H1 (cell line): ENCODE measurements around the gene CDR2L. TPM values are rescaled to one million over a fixed set of nuclear protein-coding genes. Genes with fewer than 3 reads are reported as not detected.

Experiments used
- CTCF ChIA-PET: fragments of 300-600 bp; sonication (Branson Sonifier 250); formaldehyde crosslinking; loops from one replicate; lab custom pipeline; 2021; ENCODE audit not compliant: partially characterized antibody; lab: Charles Lee
- POLR2A ChIA-PET: fragments of 300-600 bp; sonication (Branson Sonifier 250); formaldehyde crosslinking; loops from one replicate; lab custom pipeline; 2021; ENCODE audit warnings: inconsistent platforms; ENCODE audit not compliant: partially characterized antibody; lab: Charles Lee
- DNase-seq, 2 experiments: peaks; one replicate each; pipeline versions ENCODE4 v3.0.0 to v3.0.0-alpha.2; 2010 to 2022; ENCODE audit warnings: low spot score in 2 of 2, low read depth in 1 of 2, mixed read lengths in 1 of 2
- FAIRE-seq: peaks from 2 replicates; lab custom pipeline; 2011; peaks lifted over from hg19 to GRCh38; lab: Jason Lieb, UNC
- H2AFZ ChIP-seq: 2 replicates; pipeline ENCODE4 v1.8.1; 2012; ENCODE audit warnings: low read length, inconsistent platforms
- H2AK5ac ChIP-seq: 2 replicates; pipeline ENCODE4 v1.6.1; 2013; ENCODE audit warnings: low read depth, low read length
- H2BK120ac ChIP-seq: replicated peaks from 2 replicates; pipeline ENCODE3; 2013; ENCODE audit warnings: low read depth, low read length, inconsistent platforms
- H2BK12ac ChIP-seq: 2 replicates; pipeline ENCODE4 v1.6.1; 2013; ENCODE audit warnings: low read depth, low read length
- H2BK15ac ChIP-seq: 2 replicates; pipeline ENCODE4 v1.6.1; 2013; ENCODE audit warnings: low read length
- H2BK20ac ChIP-seq: 2 replicates; pipeline ENCODE4 v1.6.1; 2013; ENCODE audit warnings: low read length
- H2BK5ac ChIP-seq: 2 replicates; pipeline ENCODE4 v1.6.1; 2013; ENCODE audit warnings: low read depth, low read length
- H3K14ac ChIP-seq: 2 replicates; pipeline ENCODE4 v1.6.1; 2013; ENCODE audit warnings: inconsistent platforms; ENCODE audit not compliant: insufficient read length
- H3K18ac ChIP-seq: 2 replicates; pipeline ENCODE4 v1.6.1; 2013; ENCODE audit warnings: low read length; ENCODE audit errors: extremely low read depth
- H3K23ac ChIP-seq: 2 replicates; pipeline ENCODE4 v1.6.1; 2013; ENCODE audit warnings: inconsistent platforms; ENCODE audit not compliant: insufficient read length
- H3K23me2 ChIP-seq: 2 replicates; pipeline ENCODE4 v1.6.1; 2013; ENCODE audit warnings: low read depth, low read length
- H3K27ac ChIP-seq: 2 replicates; pipeline ENCODE4 v1.6.1; 2011; ENCODE audit warnings: low read depth, low read length, inconsistent platforms
- H3K27me3 ChIP-seq, 4 experiments: replicated peaks in 1 of 4; 1 replicate in 1 of 4; 2 replicates in 3 of 4; pipeline versions ENCODE4 v1.6.1 to v1.8.1; 2011 to 2013; ENCODE audit warnings: low read length in 3 of 4, mild to moderate bottlenecking in 3 of 4, inconsistent platforms in 2 of 4, mixed read lengths in 2 of 4, moderate library complexity in 1 of 4; ENCODE audit not compliant: control insufficient read depth in 3 of 4, insufficient read depth in 3 of 4; ENCODE audit errors: extremely low read depth in 1 of 4
- H3K36me3 ChIP-seq, 4 experiments: 2 replicates each; pipeline versions ENCODE4 v1.6.1 to v1.8.1; 2011 to 2013; ENCODE audit warnings: mild to moderate bottlenecking in 4 of 4, low read length in 3 of 4, moderate library complexity in 2 of 4, control low read depth in 1 of 4, inconsistent platforms in 1 of 4; ENCODE audit not compliant: insufficient read depth in 4 of 4, control insufficient read depth in 2 of 4
- H3K4ac ChIP-seq: replicated peaks from 2 replicates; pipeline ENCODE3; 2013; ENCODE audit warnings: low read length, low read depth, mixed read lengths, inconsistent platforms; ENCODE audit not compliant: insufficient read length
- H3K4me1 ChIP-seq, 4 experiments: replicated peaks in 1 of 4; 1 replicate in 1 of 4; 2 replicates in 3 of 4; pipeline versions ENCODE4 v1.6.1 to v1.8.1; 2011 to 2013; ENCODE audit warnings: low read length in 3 of 4, inconsistent platforms in 2 of 4, mixed read lengths in 1 of 4; ENCODE audit not compliant: insufficient read depth in 4 of 4, control insufficient read depth in 3 of 4
- H3K4me2 ChIP-seq, 2 experiments: 2 replicates each; pipeline versions ENCODE4 v1.6.1 to v1.8.1; 2011 to 2013; ENCODE audit warnings: low read depth in 2 of 2, low read length in 2 of 2, control low read depth in 1 of 2, inconsistent platforms in 1 of 2, mild to moderate bottlenecking in 1 of 2; ENCODE audit not compliant: insufficient read depth in 1 of 2
- H3K4me3 ChIP-seq, 4 experiments: fragments of 200-600, 300-600 bp in 1 of 4; sonication (generic), shearing (Covaris generic), sonication (Bioruptor Twin) in 1 of 4; 2 replicates each; pipeline versions ENCODE4 v1.5.1 to v1.8.1; 2011 to 2016; ENCODE audit warnings: low read length in 4 of 4, low read depth in 3 of 4, control low read depth in 2 of 4, inconsistent platforms in 2 of 4, mild to moderate bottlenecking in 2 of 4, mixed read lengths in 1 of 4, moderate library complexity in 1 of 4; ENCODE audit not compliant: insufficient read depth in 2 of 4; ENCODE audit errors: extremely low read depth in 1 of 4
- H3K56ac ChIP-seq: replicated peaks from 2 replicates; pipeline ENCODE3; 2013; ENCODE audit warnings: low read depth, mild to moderate bottlenecking, mixed read lengths, low read length, inconsistent platforms; ENCODE audit not compliant: insufficient read length
- H3K79me1 ChIP-seq: 2 replicates; pipeline ENCODE4 v1.6.1; 2013; ENCODE audit warnings: low read depth, low read length, control low read depth
- H3K79me2 ChIP-seq, 2 experiments: 2 replicates each; pipeline versions ENCODE4 v1.6.1 to v1.8.1; 2012 to 2013; ENCODE audit warnings: low read length in 2 of 2, mild to moderate bottlenecking in 2 of 2, inconsistent platforms in 1 of 2; ENCODE audit not compliant: insufficient read depth in 2 of 2, control insufficient read depth in 1 of 2
- H3K9ac ChIP-seq, 4 experiments: replicated peaks in 1 of 4; 1 replicate in 1 of 4; 2 replicates in 3 of 4; pipeline versions ENCODE4 v1.6.1 to v1.8.1; 2011 to 2013; ENCODE audit warnings: low read depth in 3 of 4, low read length in 3 of 4, control low read depth in 2 of 4, mild to moderate bottlenecking in 2 of 4, moderate library complexity in 2 of 4, inconsistent platforms in 1 of 4; ENCODE audit errors: extremely low read depth in 1 of 4
- H3K9me3 ChIP-seq, 2 experiments: 2 replicates each; pipeline versions ENCODE4 v1.6.1 to v1.8.1; 2012 to 2013; ENCODE audit warnings: mild to moderate bottlenecking in 2 of 2, moderate library complexity in 2 of 2, control low read depth in 1 of 2, inconsistent platforms in 1 of 2, low read depth in 1 of 2, low read length in 1 of 2, mixed read lengths in 1 of 2; ENCODE audit not compliant: insufficient read depth in 2 of 2
- H4K20me1 ChIP-seq, 2 experiments: replicated peaks in 1 of 2; 2 replicates each; pipeline versions ENCODE3 to v1.8.1; 2011 to 2013; ENCODE audit warnings: inconsistent platforms in 2 of 2, low read length in 2 of 2, mild to moderate bottlenecking in 1 of 2; ENCODE audit not compliant: insufficient read depth in 2 of 2, control insufficient read depth in 1 of 2
- H4K5ac ChIP-seq: 2 replicates; pipeline ENCODE4 v1.6.1; 2013; ENCODE audit warnings: low read length, low read depth, mixed read lengths, inconsistent platforms; ENCODE audit not compliant: insufficient read length
- H4K8ac ChIP-seq: 2 replicates; pipeline ENCODE4 v1.8.0; 2013; ENCODE audit warnings: mild to moderate bottlenecking, moderate library complexity, low read length, inconsistent platforms; ENCODE audit not compliant: insufficient read depth; ENCODE audit errors: extremely low read depth
- H4K91ac ChIP-seq: replicated peaks from 2 replicates; pipeline ENCODE3; 2013; ENCODE audit warnings: low read length, mixed read lengths, inconsistent platforms; ENCODE audit not compliant: insufficient read length
- CTBP2 ChIP-seq: IDR thresholded peaks from 2 replicates; pipeline ENCODE4 v1.7.0; 2011; ENCODE audit warnings: borderline replicate concordance, mild to moderate bottlenecking, moderate library complexity, mixed read lengths, low read length; ENCODE audit not compliant: insufficient read depth, insufficient read length
- RAD21 ChIP-seq, 2 experiments: IDR thresholded peaks in 1 of 2; conservative IDR thresholded peaks in 1 of 2; 2 replicates each; pipeline ENCODE4 v1.6.1; 2011; ENCODE audit warnings: low read depth in 2 of 2, low read length in 2 of 2, improper control_type of control experiment in 1 of 2, inconsistent platforms in 1 of 2, mild to moderate bottlenecking in 1 of 2, moderate library complexity in 1 of 2
- SP1 ChIP-seq: IDR thresholded peaks from 2 replicates; pipeline ENCODE4 v1.6.1; 2011; ENCODE audit warnings: low read depth, low read length
- WGBS, 2 experiments: shearing (Covaris generic) in 1 of 2; methylation state at CpG; one replicate each; pipeline versions ENCODE4 v1.1.6 to v1.1.7; 2013 to 2015; ENCODE audit warnings: low lambda C conversion rate in 2 of 2, mixed read lengths in 2 of 2, inconsistent platforms in 1 of 2, low coverage in 1 of 2, missing lambda C conversion rate in 1 of 2; ENCODE audit not compliant: insufficient replicate concordance in 2 of 2, insufficient coverage in 1 of 2, insufficient read length in 1 of 2; ENCODE audit errors: extremely low coverage in 1 of 2, missing lambda C conversion rate in 1 of 2; 5-methylcytosine and 5-hydroxymethylcytosine counted together
- polyA plus RNA-seq, 7 experiments: library from polyadenylated mRNA; depleted of rRNA in 3 of 7; stranded (reverse) in 5 of 7; unstranded in 2 of 7; fragments of >200 nt in 5 of 7; fragments of 200-250 nt in 2 of 7; gene quantifications; 1 replicate in 5 of 7; 2 replicates in 1 of 7; 4 replicates in 1 of 7; pipeline versions ENCODE4 v1.2.1 to v1.2.3, GENCODE V29; 2011 to 2013; ENCODE audit warnings: missing spikeins in 2 of 7, mixed read lengths in 2 of 7
- total RNA-seq: library from RNA; stranded (reverse); fragmentation: NEBNext Ultra II Directional; extraction: Animal tissue kit (Norgen Biotek cat#: 25700); gene quantifications from 2 replicates; pipeline ENCODE4 v1.2.1, GENCODE V29; 2021

The CDR2L gene
- total and polyA plus RNA-seq, 2 of the 8 experiments (the other 6 are each of a cell fraction or from before 2014, with no cell fraction given) = 20.4 to 38.1 TPM

DNA sequence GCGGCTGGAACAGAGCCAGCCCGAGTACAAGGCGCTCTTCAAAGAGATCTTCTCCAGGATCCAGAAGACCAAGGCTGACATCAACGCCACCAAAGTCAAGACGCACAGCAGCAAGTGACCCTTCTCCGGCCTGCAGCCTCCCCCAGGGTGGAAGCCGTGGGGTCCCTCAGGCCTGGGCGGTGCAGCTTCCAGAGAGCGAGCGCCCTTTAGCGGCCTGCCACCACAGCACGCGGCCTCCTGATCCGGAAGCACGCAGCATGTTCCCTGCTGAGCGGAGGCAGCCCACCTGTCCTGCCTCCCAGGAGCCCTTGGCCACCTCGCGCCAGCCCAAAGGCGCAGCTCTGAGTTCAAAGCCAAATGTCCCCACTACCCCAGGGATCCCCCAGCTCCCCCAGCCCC, 16.5 kb downstream of the CDR2L start:
- H3K4me1 ChIP-seq = no peaks in the 10 kb centered on the region
- H3K36me3 ChIP-seq = peaks cover 6 to 32% (median 20%) of the 10 kb centered on the region in 4 experiments; a peak in 6 of 8 replicates
- peaks cover 0 to 4% of the 10 kb centered on the region in 2 experiments for H4K20me1 ChIP-seq
- no peak overlapping the region for H4K91ac ChIP-seq
- no peak overlapping the region for H3K27ac ChIP-seq
- H2AFZ ChIP-seq = no peak overlapping the region
- H2BK15ac ChIP-seq = no peak overlapping the region
- no peak overlapping the region for H3K18ac ChIP-seq
- POLR2A ChIA-PET = interaction anchor here (0.6 to 4.6 kb wide), 4 partner anchors 9 to 41 kb away, joined by 3 to 27 read pairs (median 13); partner anchors contain the start of genes CDR2L and MRPL58
- TF ChIP-seq RAD21 (IDR thresholded peaks at IDR 0.05 in 1 of 2, conservative IDR thresholded peaks at IDR 0.05 in 1 of 2; ENCODE audit: low read depth in 2 of 2, low read length in 2 of 2) (no peak), SP1 (no peak), CTBP2 (no peak)
- TF ChIP-seq, all 59 proteins: peak for 0
- CTCF ChIA-PET = interaction anchor here (0.5 to 20.3 kb wide), 13 partner anchors 8 to 103 kb away, joined by 3 to 345 read pairs (median 5); partner anchors contain the start of genes CDR2L and MRPL58
- Histone ChIP-seq H3K23me2 (no peaks in the 10 kb centered on the region), H3K23ac (no peak overlapping the region), H2BK5ac (no peak overlapping the region), H3K79me1 (no peaks in the 10 kb centered on the region), H2AK5ac (no peak overlapping the region), H3K4me2 (no peak overlapping the region), H4K8ac (no peak overlapping the region), H2BK20ac (no peak overlapping the region), H3K14ac (no peak overlapping the region), H3K56ac (no peak overlapping the region), H2BK120ac (no peak overlapping the region), H3K4ac (no peak overlapping the region), H3K4me3 (no peak overlapping the region), H3K9ac (no peak overlapping the region), H4K5ac (no peak overlapping the region), H2BK12ac (no peak overlapping the region), H3K9me3 (no peaks in the 10 kb centered on the region), H3K79me2 (no peaks in the 10 kb centered on the region), H3K27me3 (no peaks in the 10 kb centered on the region)
- FAIRE-seq (no peak), DNase-seq (no peak)
- 93% methylated on average over 11 of the region's 19 CpGs; no CpG with 5 or more reads in 1 of the 2 experiments for WGBS, 2 experiments
